Panc1 (cell line): Measurements from ENCODE around the gene CLINT1. TPM values are rescaled to one million over a fixed set of nuclear protein-coding genes. Genes with fewer than 3 reads are reported as not detected.

ENCODE experiments used
- ATAC-seq: fragments of 200-7000 bp; cut with Tn5 transposase; 2 replicates; pipeline ENCODE4 v1.9.1; 2020; ENCODE audit warnings: mild to moderate bottlenecking, moderate library complexity
- BruUV-seq: library from RNA; stranded (reverse); fragments of 400-500 nt; replicated peaks from 2 replicates; lab custom pipeline; 2021; lab: Mats Ljungman, UMichigan
- CTCF ChIA-PET: fragments of 300-600 bp; sonication (Branson Sonifier 250); formaldehyde crosslinking; loops from one replicate; lab custom pipeline; 2022; ENCODE audit warnings: antibody characterized with exemption; lab: Charles Lee
- POLR2A ChIA-PET: fragments of 300-600 bp; sonication (Branson Sonifier 250); formaldehyde crosslinking; loops from one replicate; lab custom pipeline; 2022; ENCODE audit warnings: antibody characterized with exemption; lab: Charles Lee
- DNase-seq: peaks from one replicate; pipeline ENCODE4 v3.0.0-alpha.2; 2010; ENCODE audit warnings: low read depth, low spot score
- H3K27ac ChIP-seq: 2 replicates; pipeline ENCODE4 v1.5.1; 2011; ENCODE audit warnings: mild to moderate bottlenecking, low read length, inconsistent platforms
- H3K27me3 ChIP-seq: fragments of 200-500 bp; sonication (Bioruptor generic); 2 replicates; pipeline ENCODE4 v1.6.0; 2014; ENCODE audit warnings: low read length, inconsistent platforms; ENCODE audit not compliant: control insufficient read depth, insufficient read depth
- H3K36me3 ChIP-seq: fragments of 200-500 bp; sonication (Bioruptor generic); 2 replicates; pipeline ENCODE4 v1.5.1; 2014; ENCODE audit warnings: inconsistent platforms, mild to moderate bottlenecking, low read length, moderate library complexity; ENCODE audit not compliant: control insufficient read depth, insufficient read depth
- H3K4me1 ChIP-seq: 2 replicates; pipeline ENCODE4 v1.5.1; 2011; ENCODE audit warnings: inconsistent platforms, mild to moderate bottlenecking, low read length, moderate library complexity; ENCODE audit not compliant: control insufficient read depth, insufficient read depth
- H3K4me3 ChIP-seq, 2 experiments: 2 replicates each; pipeline ENCODE4 v1.5.1; 2011 to 2012; ENCODE audit warnings: low read depth in 2 of 2, low read length in 2 of 2, mild to moderate bottlenecking in 2 of 2, inconsistent platforms in 1 of 2, moderate library complexity in 1 of 2
- H3K9me3 ChIP-seq: fragments of 200-500 bp; sonication (Bioruptor generic); 2 replicates; pipeline ENCODE4 v1.5.1; 2014; ENCODE audit warnings: low read depth, mild to moderate bottlenecking, inconsistent platforms, low read length, moderate library complexity; ENCODE audit not compliant: control insufficient read depth, insufficient read depth
- POLR2AphosphoS5 ChIP-seq: IDR thresholded peaks from 2 replicates; pipeline ENCODE4 v1.6.1; 2012; ENCODE audit warnings: mild to moderate bottlenecking, low read depth, low read length, moderate library complexity
- SIN3A ChIP-seq: IDR thresholded peaks from 2 replicates; pipeline ENCODE4 v1.6.1; 2012; ENCODE audit warnings: low read depth, mild to moderate bottlenecking, low read length, moderate library complexity, borderline replicate concordance; ENCODE audit not compliant: insufficient read depth
- TCF7L2 ChIP-seq: IDR thresholded peaks from 2 replicates; pipeline ENCODE4 v1.6.1; 2011; ENCODE audit warnings: mild to moderate bottlenecking, low read depth, low read length, inconsistent platforms
- in situ Hi-C: cut with HindIII; loops from 2 replicates; pipeline ENCODE4 v1.10.0; 2016; ENCODE audit warnings: low sequenced_read_pairs, low pct_unique_long_range_greater_than_20kb
- intact Hi-C: fragments of 100-400 bp; cut with micrococcal nuclease; formaldehyde crosslinking; loops from one replicate; pipeline ENCODE4 v1.10.0; 2022; ENCODE audit not compliant: unreplicated experiment
- total RNA-seq: library from RNA; stranded (reverse); gene quantifications from one replicate; pipeline ENCODE4 v1.2.1, GENCODE V29; 2021; ENCODE audit not compliant: unreplicated experiment
- TF ChIP-seq, protein P1 (sequence below): fragments of 450-650 bp; IDR thresholded peaks from 2 replicates; pipeline ENCODE4 v1.5.1; 2017; ENCODE audit warnings: mild to moderate bottlenecking
- TF ChIP-seq, protein P2 (sequence below), 2 experiments: IDR thresholded peaks; 2 replicates each; pipeline ENCODE4 v1.6.1; 2011 to 2012; ENCODE audit warnings: low read depth in 2 of 2, control low read depth in 1 of 2, low read length in 1 of 2, mild to moderate bottlenecking in 1 of 2, moderate library complexity in 1 of 2; ENCODE audit not compliant: insufficient read depth in 1 of 2

CLINT1 gene
- total RNA-seq, 1 experiment from 2014 or later = 81.6 TPM

- ChIA-PET CTCF (no interaction called here), POLR2A (no interaction called here)
- no peaks in the 10 kb centered on the region for H3K27me3 ChIP-seq
- intact Hi-C loops (no loop called here), in situ Hi-C loops (no loop called here)
- no TSS peak for BruUV-seq
- no peak for DNase-seq
- TF ChIP-seq SIN3A (no peak), TCF7L2 (no peak), POLR2AphosphoS5 (no peak)
- TF ChIP-seq, protein P1, sequence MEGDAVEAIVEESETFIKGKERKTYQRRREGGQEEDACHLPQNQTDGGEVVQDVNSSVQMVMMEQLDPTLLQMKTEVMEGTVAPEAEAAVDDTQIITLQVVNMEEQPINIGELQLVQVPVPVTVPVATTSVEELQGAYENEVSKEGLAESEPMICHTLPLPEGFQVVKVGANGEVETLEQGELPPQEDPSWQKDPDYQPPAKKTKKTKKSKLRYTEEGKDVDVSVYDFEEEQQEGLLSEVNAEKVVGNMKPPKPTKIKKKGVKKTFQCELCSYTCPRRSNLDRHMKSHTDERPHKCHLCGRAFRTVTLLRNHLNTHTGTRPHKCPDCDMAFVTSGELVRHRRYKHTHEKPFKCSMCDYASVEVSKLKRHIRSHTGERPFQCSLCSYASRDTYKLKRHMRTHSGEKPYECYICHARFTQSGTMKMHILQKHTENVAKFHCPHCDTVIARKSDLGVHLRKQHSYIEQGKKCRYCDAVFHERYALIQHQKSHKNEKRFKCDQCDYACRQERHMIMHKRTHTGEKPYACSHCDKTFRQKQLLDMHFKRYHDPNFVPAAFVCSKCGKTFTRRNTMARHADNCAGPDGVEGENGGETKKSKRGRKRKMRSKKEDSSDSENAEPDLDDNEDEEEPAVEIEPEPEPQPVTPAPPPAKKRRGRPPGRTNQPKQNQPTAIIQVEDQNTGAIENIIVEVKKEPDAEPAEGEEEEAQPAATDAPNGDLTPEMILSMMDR = no peak
- TF ChIP-seq, protein P2, sequence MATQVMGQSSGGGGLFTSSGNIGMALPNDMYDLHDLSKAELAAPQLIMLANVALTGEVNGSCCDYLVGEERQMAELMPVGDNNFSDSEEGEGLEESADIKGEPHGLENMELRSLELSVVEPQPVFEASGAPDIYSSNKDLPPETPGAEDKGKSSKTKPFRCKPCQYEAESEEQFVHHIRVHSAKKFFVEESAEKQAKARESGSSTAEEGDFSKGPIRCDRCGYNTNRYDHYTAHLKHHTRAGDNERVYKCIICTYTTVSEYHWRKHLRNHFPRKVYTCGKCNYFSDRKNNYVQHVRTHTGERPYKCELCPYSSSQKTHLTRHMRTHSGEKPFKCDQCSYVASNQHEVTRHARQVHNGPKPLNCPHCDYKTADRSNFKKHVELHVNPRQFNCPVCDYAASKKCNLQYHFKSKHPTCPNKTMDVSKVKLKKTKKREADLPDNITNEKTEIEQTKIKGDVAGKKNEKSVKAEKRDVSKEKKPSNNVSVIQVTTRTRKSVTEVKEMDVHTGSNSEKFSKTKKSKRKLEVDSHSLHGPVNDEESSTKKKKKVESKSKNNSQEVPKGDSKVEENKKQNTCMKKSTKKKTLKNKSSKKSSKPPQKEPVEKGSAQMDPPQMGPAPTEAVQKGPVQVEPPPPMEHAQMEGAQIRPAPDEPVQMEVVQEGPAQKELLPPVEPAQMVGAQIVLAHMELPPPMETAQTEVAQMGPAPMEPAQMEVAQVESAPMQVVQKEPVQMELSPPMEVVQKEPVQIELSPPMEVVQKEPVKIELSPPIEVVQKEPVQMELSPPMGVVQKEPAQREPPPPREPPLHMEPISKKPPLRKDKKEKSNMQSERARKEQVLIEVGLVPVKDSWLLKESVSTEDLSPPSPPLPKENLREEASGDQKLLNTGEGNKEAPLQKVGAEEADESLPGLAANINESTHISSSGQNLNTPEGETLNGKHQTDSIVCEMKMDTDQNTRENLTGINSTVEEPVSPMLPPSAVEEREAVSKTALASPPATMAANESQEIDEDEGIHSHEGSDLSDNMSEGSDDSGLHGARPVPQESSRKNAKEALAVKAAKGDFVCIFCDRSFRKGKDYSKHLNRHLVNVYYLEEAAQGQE (IDR thresholded peaks at IDR 0.05; ENCODE audit: insufficient read depth in 1 of 2, low read depth in 2 of 2, low read length in 1 of 2) = no peak
- H3K27ac ChIP-seq = no peak overlapping the region
- no peak for ATAC-seq
- H3K4me3 ChIP-seq = no peak overlapping the region
- no peaks in the 10 kb centered on the region for H3K9me3 ChIP-seq
- no peaks in the 10 kb centered on the region for H3K36me3 ChIP-seq
- H3K4me1 ChIP-seq = no peaks in the 10 kb centered on the region
Observed at GRCh38 chr5:157902449-157903116, 43.6 kb upstream of the CLINT1 start.

GRCh38 chr5:157900644-157901043 lies 41.7 kb upstream of the CLINT1 start:
- intact Hi-C loops = no loop called here
- CTCF ChIA-PET = no interaction called here

More at GRCh38 chr5:157900644-157901043, 41.7 kb upstream of the CLINT1 start:
- POLR2A ChIA-PET = no interaction called here
- Histone ChIP-seq H3K36me3 (no peaks in the 10 kb centered on the region), H3K27me3 (no peaks in the 10 kb centered on the region), H3K4me3 (no peak overlapping the region), H3K9me3 (no peaks in the 10 kb centered on the region), H3K4me1 (no peaks in the 10 kb centered on the region), H3K27ac (no peak overlapping the region)
- ATAC-seq = no peak
- in situ Hi-C loops = no loop called here
- DNase-seq = no peak
- BruUV-seq = no TSS peak
- TF ChIP-seq TCF7L2 = no peak
- no peak for TF ChIP-seq POLR2AphosphoS5
- no peak for TF ChIP-seq SIN3A
- TF ChIP-seq, protein P2 (IDR thresholded peaks at IDR 0.05; ENCODE audit: insufficient read depth in 1 of 2, low read depth in 2 of 2, low read length in 1 of 2) = no peak
- TF ChIP-seq, protein P1 = no peak
